NCI-H446 treated with DMSO at 0.1 percent for 48 hours (cell line): Measurements from ENCODE around the gene TXNL1.

Experiments
- DNase-seq: peaks from one replicate; lab custom pipeline; 2025; lab: John Stamatoyannopoulos, UW

The TXNL1 gene

GRCh38 chr18:56569416-56569815 is 69.0 kb downstream of the TXNL1 start:
- DNase-seq, result no peak

DNA sequence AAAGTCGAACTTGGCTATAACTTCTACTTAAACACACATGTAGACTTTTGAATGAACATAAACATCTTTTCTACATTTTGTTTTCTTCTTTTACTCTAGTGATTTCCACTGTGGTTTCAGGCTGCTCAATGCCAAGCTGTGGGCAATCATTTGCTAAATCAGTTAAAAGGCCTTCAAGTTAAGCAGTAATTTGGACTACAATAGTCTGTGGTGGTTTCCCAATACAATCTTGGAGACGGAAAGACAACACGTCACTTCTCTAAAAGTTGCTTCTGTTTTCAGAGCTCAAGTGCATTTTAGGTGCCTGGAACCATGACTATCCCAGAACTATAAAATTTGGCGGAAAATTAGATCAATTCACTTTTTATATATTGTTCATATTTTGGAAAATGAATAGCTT is 69.4 kb downstream of the TXNL1 start:
- DNase-seq, result no peak

- no peak for DNase-seq
Observed at GRCh38 chr18:56565551-56566345, 72.6 kb downstream of the TXNL1 start.

GRCh38 chr18:56565046-56565445 is 73.3 kb downstream of the TXNL1 start:
- DNase-seq, result no peak

DNA sequence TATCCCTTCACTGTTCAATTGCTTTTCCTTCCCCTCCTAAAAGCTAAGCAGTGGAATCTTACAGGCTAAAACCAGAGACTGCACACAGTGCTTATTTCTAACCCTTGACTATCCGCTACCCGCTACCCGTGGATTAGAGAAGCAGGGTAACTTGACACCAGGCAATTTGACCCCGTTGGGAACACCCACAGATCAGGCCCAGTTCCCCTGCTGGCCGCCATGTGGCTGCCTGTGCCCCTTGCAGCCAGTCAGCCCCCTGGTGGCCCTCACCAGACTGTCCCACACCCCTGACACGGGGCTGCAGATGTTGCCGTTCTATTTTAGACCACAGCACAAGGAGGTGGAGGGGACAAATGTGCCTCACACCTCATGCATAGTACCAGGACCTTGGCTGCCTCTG is 74.8 kb downstream of the TXNL1 start:
- no peak for DNase-seq

- DNase-seq, result no peak
Observed at GRCh38 chr18:56562479-56562878, 75.9 kb downstream of the TXNL1 start.

GRCh38 chr18:56560992-56561391 is 77.4 kb downstream of the TXNL1 start:
- DNase-seq, result no peak

DNA sequence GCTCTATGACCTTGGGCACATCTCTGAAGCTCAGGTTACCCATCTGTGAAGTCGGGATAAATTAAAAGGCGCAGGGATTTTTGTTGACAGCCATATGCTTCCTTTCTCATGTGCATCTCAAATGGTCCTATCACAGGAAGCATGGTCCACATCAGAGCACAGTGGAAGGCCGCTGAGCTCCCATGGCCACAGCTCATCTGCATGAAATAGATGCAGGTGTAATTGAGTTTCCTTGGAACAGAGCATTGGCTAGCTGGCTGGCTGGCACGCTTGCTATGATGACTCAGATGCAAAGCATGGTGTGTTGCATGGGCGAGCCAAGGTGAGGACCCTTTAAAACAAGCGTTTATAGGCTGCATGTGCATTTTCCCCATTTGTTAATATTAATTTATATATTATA is 79.3 kb downstream of the TXNL1 start:
- no peak for DNase-seq

- DNase-seq, result no peak
Observed at GRCh38 chr18:56556907-56557306, 81.5 kb downstream of the TXNL1 start.

- DNase-seq, result no peak
Observed at GRCh38 chr18:56550121-56550520, 88.3 kb downstream of the TXNL1 start.
